Measurements from ENCODE around the gene TMEM62. TPM values are rescaled to one million over a fixed set of nuclear protein-coding genes. Genes with fewer than 3 reads are reported as not detected.

The TMEM62 gene
- total and polyA plus RNA-seq, 2 of the 8 experiments (the other 6 are each of a cell fraction or from before 2014, with no cell fraction given): 2.0 to 4.0 TPM

GRCh38 chr15:43168192-43169107, 35.1 kb downstream of the TMEM62 start:
- Histone ChIP-seq H2BK20ac (ENCODE audit: low read length) (no peak overlapping the region), H3K79me1 (ENCODE audit: low read depth, low read length) (no peaks in the 10 kb centered on the region), H4K20me1 (replicated peaks in 1 of 2; ENCODE audit: control insufficient read depth in 1 of 2, insufficient read depth in 2 of 2, low read length in 2 of 2) (no peaks in the 10 kb centered on the region), H4K5ac (ENCODE audit: insufficient read length, low read depth, low read length) (peak overlapping the region; percentile 15), H3K4me1 (replicated peaks in 1 of 4; ENCODE audit: control insufficient read depth in 3 of 4, insufficient read depth in 4 of 4, low read length in 3 of 4) (peaks cover 0 to 5% (median 0%) of the 10 kb centered on the region in 4 experiments; a peak in 1 of 7 replicates), H2AFZ (ENCODE audit: low read length) (no peak overlapping the region; the same call in 1 of the 2 replicates), H2BK12ac (ENCODE audit: low read depth, low read length) (no peak overlapping the region), H3K9me3 (ENCODE audit: insufficient read depth in 2 of 2, low read depth in 1 of 2, low read length in 1 of 2) (peaks cover 0 to 13% of the 10 kb centered on the region in 2 experiments; a peak in 3 of 4 replicates), H2BK5ac (ENCODE audit: low read depth, low read length) (no peak overlapping the region), H3K4me2 (ENCODE audit: insufficient read depth in 1 of 2, low read depth in 2 of 2, low read length in 2 of 2) (no peak overlapping the region), H3K18ac (ENCODE audit: extremely low read depth, low read length) (no peak overlapping the region; the same call in 1 of the 2 replicates), H3K27me3 (replicated peaks in 1 of 4; ENCODE audit: control insufficient read depth in 3 of 4, extremely low read depth in 1 of 4, insufficient read depth in 3 of 4, low read length in 3 of 4) (no peaks in the 10 kb centered on the region), H2BK120ac (replicated peaks; ENCODE audit: low read depth, low read length) (no peak overlapping the region), H2AK5ac (ENCODE audit: low read depth, low read length) (no peak overlapping the region), H3K14ac (ENCODE audit: insufficient read length) (no peak overlapping the region), H3K23me2 (ENCODE audit: low read depth, low read length) (no peaks in the 10 kb centered on the region), H3K23ac (ENCODE audit: insufficient read length) (no peak overlapping the region), H3K4ac (replicated peaks; ENCODE audit: insufficient read length, low read depth, low read length) (no peak overlapping the region), H2BK15ac (ENCODE audit: low read length) (no peak overlapping the region), H3K27ac (ENCODE audit: low read depth, low read length) (no peak overlapping the region), H4K8ac (ENCODE audit: extremely low read depth, insufficient read depth, low read length) (no peak overlapping the region), H3K4me3 (ENCODE audit: extremely low read depth in 1 of 4, insufficient read depth in 2 of 4, low read depth in 3 of 4, low read length in 4 of 4) (no peak overlapping the region), H3K56ac (replicated peaks; ENCODE audit: insufficient read length, low read depth, low read length) (no peak overlapping the region), H3K79me2 (ENCODE audit: control insufficient read depth in 1 of 2, insufficient read depth in 2 of 2, low read length in 2 of 2) (no peaks in the 10 kb centered on the region), H3K9ac (replicated peaks in 1 of 4; ENCODE audit: extremely low read depth in 1 of 4, low read depth in 3 of 4, low read length in 3 of 4) (no peak overlapping the region), H4K91ac (replicated peaks; ENCODE audit: insufficient read length, low read length) (no peak overlapping the region), H3K36me3 (ENCODE audit: control insufficient read depth in 2 of 4, insufficient read depth in 4 of 4, low read length in 3 of 4) (peaks cover 0 to 5% (median 0%) of the 10 kb centered on the region in 4 experiments; a peak in 1 of 8 replicates)
- POLR2A ChIA-PET (ENCODE audit: partially characterized antibody): no interaction called here
- FAIRE-seq: no peak
- DNase-seq (ENCODE audit: low read depth in 1 of 2, low spot score in 2 of 2): no peak
- WGBS, 2 experiments (ENCODE audit: extremely low coverage in 1 of 2, insufficient coverage in 1 of 2, insufficient read length in 1 of 2, insufficient replicate concordance in 2 of 2, low coverage in 1 of 2, low lambda C conversion rate in 2 of 2, missing lambda C conversion rate in 1 of 2): 79% methylated on average over 2 of the region's 2 CpGs; no CpG with 5 or more reads in 1 of the 2 experiments
- CTCF ChIA-PET (ENCODE audit: partially characterized antibody): interaction anchor here (1.0 kb wide), 1 partner anchor 35 kb away, joined by 5 read pairs; no protein-coding TSS in a partner anchor
- TF ChIP-seq SIN3A (conservative IDR thresholded peaks at IDR 0.05 in 1 of 2, IDR thresholded peaks at IDR 0.05 in 1 of 2; ENCODE audit: low read depth in 1 of 2, low read length in 2 of 2) (no peak), SIX5 (IDR thresholded peaks at IDR 0.05; ENCODE audit: low read depth, low read length) (no peak), GTF2F1 (IDR thresholded peaks at IDR 0.05; ENCODE audit: borderline replicate concordance, low read depth, low read length) (no peak), ASH2L (IDR thresholded peaks at IDR 0.05; ENCODE audit: low read length) (no peak), USF2 (IDR thresholded peaks at IDR 0.05; ENCODE audit: low read length) (no peak), CBX8 (IDR thresholded peaks at IDR 0.05; ENCODE audit: borderline replicate concordance, low read depth, low read length) (no peak), HDAC2 (IDR thresholded peaks at IDR 0.05; ENCODE audit: borderline replicate concordance in 1 of 2, low read depth in 2 of 2, low read length in 2 of 2) (no peak), NANOG (IDR thresholded peaks at IDR 0.05; ENCODE audit: insufficient read depth, low read depth, low read length, poor library complexity, severe bottlenecking) (no peak)
- TF ChIP-seq, protein P1, sequence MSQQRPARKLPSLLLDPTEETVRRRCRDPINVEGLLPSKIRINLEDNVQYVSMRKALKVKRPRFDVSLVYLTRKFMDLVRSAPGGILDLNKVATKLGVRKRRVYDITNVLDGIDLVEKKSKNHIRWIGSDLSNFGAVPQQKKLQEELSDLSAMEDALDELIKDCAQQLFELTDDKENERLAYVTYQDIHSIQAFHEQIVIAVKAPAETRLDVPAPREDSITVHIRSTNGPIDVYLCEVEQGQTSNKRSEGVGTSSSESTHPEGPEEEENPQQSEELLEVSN (IDR thresholded peaks at IDR 0.05): no peak
